Muscle layer of duodenum (tissue), 2 donors: Measurements from ENCODE around the gene SLCO2A1.

Source experiments
- H3K27ac ChIP-seq: one replicate; pipeline ENCODE4 v1.7.0; 2013; ENCODE audit warnings: mild to moderate bottlenecking, low read length
- H3K27me3 ChIP-seq: one replicate; pipeline ENCODE4 v1.7.0; 2013; ENCODE audit warnings: low read depth, mild to moderate bottlenecking, control low read depth, low read length
- H3K36me3 ChIP-seq, 2 donors: one replicate each; pipeline ENCODE4 v1.7.0; 2013; ENCODE audit warnings: low read length in 2 of 2, control low read depth in 1 of 2, mild to moderate bottlenecking in 1 of 2; ENCODE audit not compliant: insufficient read depth in 2 of 2, control insufficient read depth in 1 of 2
- H3K4me1 ChIP-seq, 2 donors: one replicate each; pipeline ENCODE4 v1.7.0; 2013; ENCODE audit warnings: low read length in 2 of 2, mild to moderate bottlenecking in 2 of 2, control low read depth in 1 of 2, moderate library complexity in 1 of 2; ENCODE audit not compliant: insufficient read depth in 2 of 2, control insufficient read depth in 1 of 2
- H3K4me3 ChIP-seq, 2 donors: one replicate each; pipeline ENCODE4 v1.7.0; 2013; ENCODE audit warnings: low read length in 2 of 2, low read depth in 1 of 2, mild to moderate bottlenecking in 1 of 2
- H3K9me3 ChIP-seq, 2 donors: one replicate each; pipeline ENCODE4 v1.7.0; 2013; ENCODE audit warnings: low read length in 2 of 2, control low read depth in 1 of 2, mild to moderate bottlenecking in 1 of 2; ENCODE audit not compliant: control insufficient read depth in 1 of 2
- donor health status: healthy.

Gene SLCO2A1

GRCh38 chr3:133986311-133986710, 43.4 kb downstream of the SLCO2A1 start:
- no peaks in the 10 kb centered on the region for H3K27me3 ChIP-seq
- no peaks in the 10 kb centered on the region for H3K4me1 ChIP-seq
- no peaks in the 10 kb centered on the region for H3K9me3 ChIP-seq
- no peak overlapping the region for H3K4me3 ChIP-seq
- no peaks in the 10 kb centered on the region for H3K36me3 ChIP-seq
- H3K27ac ChIP-seq = no peak overlapping the region

GRCh38 chr3:133984975-133985374, 44.8 kb downstream of the SLCO2A1 start:
- Histone ChIP-seq H3K36me3 (no peaks in the 10 kb centered on the region), H3K9me3 (no peaks in the 10 kb centered on the region), H3K4me3 (no peak overlapping the region), H3K27me3 (no peaks in the 10 kb centered on the region), H3K27ac (no peak overlapping the region), H3K4me1 (no peaks in the 10 kb centered on the region)

- no peaks in the 10 kb centered on the region for H3K4me1 ChIP-seq
- no peaks in the 10 kb centered on the region for H3K27me3 ChIP-seq
- no peaks in the 10 kb centered on the region for H3K36me3 ChIP-seq
- H3K4me3 ChIP-seq = no peak overlapping the region
- H3K9me3 ChIP-seq = no peaks in the 10 kb centered on the region
- no peak overlapping the region for H3K27ac ChIP-seq
These were observed 45.9 kb downstream of the SLCO2A1 start for GRCh38 chr3:133983576-133984560.

GRCh38 chr3:133983126-133983525, 46.6 kb downstream of the SLCO2A1 start:
- H3K36me3 ChIP-seq = no peaks in the 10 kb centered on the region
- no peak overlapping the region for H3K27ac ChIP-seq
- no peaks in the 10 kb centered on the region for H3K4me1 ChIP-seq
- H3K27me3 ChIP-seq = no peaks in the 10 kb centered on the region
- no peaks in the 10 kb centered on the region for H3K9me3 ChIP-seq
- H3K4me3 ChIP-seq = no peak overlapping the region

GRCh38 chr3:133980550-133980949, 49.2 kb downstream of the SLCO2A1 start:
- Histone ChIP-seq H3K9me3 (no peaks in the 10 kb centered on the region), H3K36me3 (no peaks in the 10 kb centered on the region), H3K4me3 (no peak overlapping the region), H3K4me1 (no peaks in the 10 kb centered on the region), H3K27ac (no peak overlapping the region), H3K27me3 (no peaks in the 10 kb centered on the region)

- Histone ChIP-seq H3K4me3 (no peak overlapping the region), H3K27me3 (no peaks in the 10 kb centered on the region), H3K4me1 (no peaks in the 10 kb centered on the region), H3K36me3 (no peaks in the 10 kb centered on the region), H3K27ac (no peak overlapping the region), H3K9me3 (no peaks in the 10 kb centered on the region)
These were observed 49.7 kb downstream of the SLCO2A1 start for GRCh38 chr3:133980035-133980434.

- Histone ChIP-seq H3K36me3 (no peaks in the 10 kb centered on the region), H3K27me3 (no peaks in the 10 kb centered on the region), H3K9me3 (no peaks in the 10 kb centered on the region), H3K4me1 (no peaks in the 10 kb centered on the region), H3K27ac (no peak overlapping the region), H3K4me3 (no peak overlapping the region)
These were observed 50.2 kb downstream of the SLCO2A1 start for GRCh38 chr3:133979553-133979952.

GRCh38 chr3:133977568-133977967, 52.2 kb downstream of the SLCO2A1 start:
- no peaks in the 10 kb centered on the region for H3K4me1 ChIP-seq
- H3K27ac ChIP-seq = no peak overlapping the region
- no peaks in the 10 kb centered on the region for H3K36me3 ChIP-seq
- H3K27me3 ChIP-seq = no peaks in the 10 kb centered on the region
- H3K4me3 ChIP-seq = no peak overlapping the region
- no peaks in the 10 kb centered on the region for H3K9me3 ChIP-seq

GRCh38 chr3:133973249-133973980, 56.3 kb downstream of the SLCO2A1 start:
- H3K27me3 ChIP-seq = no peaks in the 10 kb centered on the region
- H3K9me3 ChIP-seq = peaks cover 0 to 3% of the 10 kb centered on the region in 2 donors
- no peaks in the 10 kb centered on the region for H3K4me1 ChIP-seq
- H3K36me3 ChIP-seq = no peaks in the 10 kb centered on the region
- no peak overlapping the region for H3K4me3 ChIP-seq
- no peak overlapping the region for H3K27ac ChIP-seq

- Histone ChIP-seq H3K4me3 (no peak overlapping the region), H3K4me1 (no peaks in the 10 kb centered on the region), H3K27me3 (no peaks in the 10 kb centered on the region)
These were observed 57.6 kb downstream of the SLCO2A1 start for GRCh38 chr3:133972156-133972555.

GRCh38 chr3:133970916-133971315, 58.8 kb downstream of the SLCO2A1 start:
- Histone ChIP-seq H3K4me1 (no peaks in the 10 kb centered on the region), H3K36me3 (peaks cover 0 to 4% of the 10 kb centered on the region in 2 donors), H3K27me3 (no peaks in the 10 kb centered on the region), H3K27ac (no peak overlapping the region), H3K4me3 (no peak overlapping the region), H3K9me3 (peaks cover 0 to 3% of the 10 kb centered on the region in 2 donors)

More at GRCh38 chr3:133972156-133972555, 57.6 kb downstream of the SLCO2A1 start:
- Histone ChIP-seq H3K9me3 (peaks cover 0 to 3% of the 10 kb centered on the region in 2 donors), H3K27ac (no peak overlapping the region), H3K36me3 (no peaks in the 10 kb centered on the region)
